PFSK-1 (cell line): ENCODE results near the gene FERMT2.

Experiments
- REST ChIP-seq, 2 experiments: IDR thresholded peaks; 2 replicates each; pipeline versions ENCODE4 v1.6.1 to v1.8.0; 2011 to 2012; ENCODE audit warnings: low read depth in 2 of 2, low read length in 2 of 2, control low read depth in 1 of 2, inconsistent platforms in 1 of 2, mild to moderate bottlenecking in 1 of 2, moderate library complexity in 1 of 2; ENCODE audit not compliant: insufficient read depth in 1 of 2
- TAF1 ChIP-seq: IDR thresholded peaks from 2 replicates; pipeline ENCODE4 v1.6.1; 2012; ENCODE audit warnings: low read length, control low read depth, borderline replicate concordance; ENCODE audit not compliant: insufficient read depth

DNA sequence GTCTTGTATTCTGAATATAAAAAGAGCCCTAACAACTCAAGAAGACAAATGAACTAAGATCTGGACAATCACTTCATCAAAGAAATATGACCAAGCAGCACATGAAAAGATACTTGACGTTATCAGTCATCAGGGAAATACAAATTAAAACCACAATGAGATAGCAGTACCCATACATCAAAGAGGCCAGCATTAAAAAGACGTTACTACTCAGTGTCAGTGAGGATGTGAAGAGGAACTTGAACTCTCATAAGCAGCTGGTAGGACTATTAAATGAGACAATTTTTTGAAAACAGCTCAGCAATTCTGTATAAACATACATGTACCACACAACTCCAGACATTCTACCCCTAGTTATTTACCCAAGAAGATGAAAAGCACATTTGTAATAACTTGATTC lies 55.9 kb downstream of the FERMT2 start:
- TF ChIP-seq REST (IDR thresholded peaks at IDR 0.05; ENCODE audit: insufficient read depth in 1 of 2, low read depth in 2 of 2, low read length in 2 of 2) (no peak), TAF1 (no peak)
